ENCODE measurements around the gene CLIP3. TPM values are rescaled to one million over a fixed set of nuclear protein-coding genes. Genes with fewer than 3 reads are reported as not detected.

The CLIP3 gene
- total and polyA plus RNA-seq, 9 of the 15 experiments (the other 6 are each of a cell fraction or from before 2014, with no cell fraction given) = 0.01 to 0.50 (median 0.15) TPM; not detected in 1

DNA sequence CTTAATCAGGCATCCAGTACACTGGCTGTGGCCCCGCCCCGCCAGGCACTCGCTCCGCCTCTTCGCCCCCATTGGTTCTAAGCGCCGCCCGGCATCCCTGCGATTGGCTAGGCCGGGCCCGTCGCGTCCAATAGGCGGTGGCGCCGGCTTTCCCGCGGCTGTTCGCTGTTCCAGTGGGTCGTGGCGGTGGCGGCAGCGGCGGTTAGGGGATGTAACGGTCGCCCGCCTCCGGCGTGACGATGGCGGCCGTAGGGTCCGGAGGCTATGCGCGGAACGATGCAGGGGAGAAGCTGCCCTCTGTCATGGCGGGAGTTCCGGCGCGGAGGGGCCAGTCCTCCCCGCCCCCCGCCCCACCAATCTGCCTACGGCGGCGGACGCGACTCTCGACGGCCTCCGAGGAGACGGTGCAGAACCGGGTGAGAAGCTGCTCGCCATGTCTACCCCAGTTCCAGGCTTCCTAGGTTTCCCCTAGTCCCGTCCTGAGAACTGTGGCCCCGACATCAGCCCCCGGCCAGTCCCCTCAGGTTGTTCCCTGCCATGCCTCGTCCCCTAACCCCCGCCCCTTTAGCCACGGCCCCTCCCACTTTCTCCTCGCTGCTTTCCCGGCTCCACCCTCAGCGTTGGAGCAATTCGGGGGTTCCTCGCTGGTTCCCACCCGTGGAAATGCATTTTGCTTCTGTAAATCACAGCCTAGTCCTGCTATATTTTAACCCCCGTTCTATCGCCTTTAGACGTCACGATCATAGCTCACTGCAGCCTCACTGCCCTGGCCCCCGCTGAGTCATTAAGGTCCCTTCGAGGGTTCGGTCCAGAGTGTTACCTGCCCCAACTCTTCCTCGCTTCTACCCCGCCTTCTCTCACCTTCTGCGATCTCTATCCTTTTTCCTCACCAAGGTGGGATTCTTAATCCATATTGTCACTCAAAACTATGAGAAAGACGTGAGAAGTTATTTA lies 22.3 kb upstream of the CLIP3 start, which contains the start of gene WDR62 (continued):
- peak; percentile 90 for TF ChIP-seq PCBP1 (IDR thresholded peaks at IDR 0.05; ENCODE audit: low read depth, low read length, poor library complexity, severe bottlenecking)
- no peak for TF ChIP-seq FOSL1 (tag; conservative IDR thresholded peaks at IDR 0.05)
- TF ChIP-seq ZFP36 (IDR thresholded peaks at IDR 0.05; ENCODE audit: low read depth, low read length, partially characterized antibody) = no peak
- TF ChIP-seq ZFX (CRISPR knock-in tag; IDR thresholded peaks at IDR 0.05) = no peak
- no peak for TF ChIP-seq MCM3 (IDR thresholded peaks at IDR 0.05)
- no peak for TF ChIP-seq HEY1 (CRISPR knock-in tag; IDR thresholded peaks at IDR 0.05; ENCODE audit: borderline replicate concordance)
- no peak for TF ChIP-seq ZNF239 (CRISPR knock-in tag; IDR thresholded peaks at IDR 0.05)
- TF ChIP-seq, protein P1, sequence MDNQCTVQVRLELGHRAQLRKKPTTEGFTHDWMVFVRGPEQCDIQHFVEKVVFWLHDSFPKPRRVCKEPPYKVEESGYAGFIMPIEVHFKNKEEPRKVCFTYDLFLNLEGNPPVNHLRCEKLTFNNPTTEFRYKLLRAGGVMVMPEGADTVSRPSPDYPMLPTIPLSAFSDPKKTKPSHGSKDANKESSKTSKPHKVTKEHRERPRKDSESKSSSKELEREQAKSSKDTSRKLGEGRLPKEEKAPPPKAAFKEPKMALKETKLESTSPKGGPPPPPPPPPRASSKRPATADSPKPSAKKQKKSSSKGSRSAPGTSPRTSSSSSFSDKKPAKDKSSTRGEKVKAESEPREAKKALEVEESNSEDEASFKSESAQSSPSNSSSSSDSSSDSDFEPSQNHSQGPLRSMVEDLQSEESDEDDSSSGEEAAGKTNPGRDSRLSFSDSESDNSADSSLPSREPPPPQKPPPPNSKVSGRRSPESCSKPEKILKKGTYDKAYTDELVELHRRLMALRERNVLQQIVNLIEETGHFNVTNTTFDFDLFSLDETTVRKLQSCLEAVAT (IDR thresholded peaks at IDR 0.05) = no peak
- no peak for TF ChIP-seq NCOA1 (IDR thresholded peaks at IDR 0.05; ENCODE audit: low read depth)
- TF ChIP-seq HDAC2 (IDR thresholded peaks at IDR 0.05) = 0 out of 2 replicates have a peak, but pooled peaks have one; percentile 23
- TF ChIP-seq ZNF518B (CRISPR knock-in tag; IDR thresholded peaks at IDR 0.05) = no peak
- peak; percentile 89 for TF ChIP-seq NKRF (IDR thresholded peaks at IDR 0.05; ENCODE audit: borderline replicate concordance)
- TF ChIP-seq ELF4 (CRISPR knock-in tag; IDR thresholded peaks at IDR 0.05) = no peak
- TF ChIP-seq HMG20B (CRISPR knock-in tag; IDR thresholded peaks at IDR 0.05) = no peak
- no peak for TF ChIP-seq ZNF764 (CRISPR knock-in tag; IDR thresholded peaks at IDR 0.05; ENCODE audit: low read depth)
- TF ChIP-seq ZNF644 (tag; IDR thresholded peaks at IDR 0.05; ENCODE audit: low read depth) = no peak
- no peak for TF ChIP-seq NELFE (IDR thresholded peaks at IDR 0.05; ENCODE audit: insufficient read depth, insufficient read length)
- TF ChIP-seq MAFG (tag; conservative IDR thresholded peaks at IDR 0.05) = no peak

Measured in K562 (cell line).